Endothelial cell of umbilical vein (primary cell): ENCODE data around the gene KCNJ12.

Experiments
- CTCF ChIP-seq, 2 donors: IDR thresholded peaks; 1 replicate in 1 of 2; 2 replicates in 1 of 2; pipeline ENCODE4 v1.5.1; 2011; ENCODE audit warnings: low read length in 2 of 2, mild to moderate bottlenecking in 2 of 2, moderate library complexity in 2 of 2, control low read depth in 1 of 2, inconsistent platforms in 1 of 2, low read depth in 1 of 2; ENCODE audit not compliant: insufficient read depth in 1 of 2; ENCODE audit errors: extremely low read depth in 1 of 2
- JUN ChIP-seq: IDR thresholded peaks from 2 replicates; pipeline ENCODE4 v1.6.1; 2011; ENCODE audit warnings: borderline replicate concordance, low read depth; ENCODE audit not compliant: insufficient read length, insufficient read depth
- MAX ChIP-seq: IDR thresholded peaks from 2 replicates; pipeline ENCODE4 v1.6.1; 2011; ENCODE audit not compliant: insufficient read depth, insufficient read length
- POLR2A ChIP-seq: IDR thresholded peaks from 2 replicates; pipeline ENCODE4 v1.6.1; 2012; ENCODE audit warnings: low read depth, mild to moderate bottlenecking, control low read depth, low read length
- POLR2AphosphoS5 ChIP-seq: IDR thresholded peaks from 2 replicates; pipeline ENCODE4 v1.6.1; 2012; ENCODE audit warnings: low read depth, mild to moderate bottlenecking, control low read depth, low read length, moderate library complexity; ENCODE audit not compliant: insufficient read depth

DNA sequence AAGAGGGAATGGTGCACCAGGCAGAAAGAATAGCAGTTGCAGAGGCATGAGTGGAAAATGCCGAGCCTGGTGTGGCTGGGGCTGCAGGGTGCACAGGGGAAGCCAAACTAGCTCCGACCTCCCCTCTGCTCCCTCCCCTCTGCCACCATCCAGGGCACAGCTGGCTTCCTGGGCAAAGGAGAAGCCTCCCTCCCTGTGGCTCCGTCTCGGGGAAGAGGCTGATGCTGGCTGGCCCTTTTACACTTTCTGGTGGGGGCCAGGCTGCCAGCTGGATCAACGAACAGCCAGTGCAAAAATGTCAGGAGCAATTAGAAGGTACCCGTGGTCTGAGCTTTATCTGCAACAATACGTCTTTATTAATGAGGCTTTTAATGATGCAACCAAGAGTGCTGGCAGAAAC is 37.1 kb upstream of the KCNJ12 start:
- no peak for TF ChIP-seq POLR2A
- no peak for TF ChIP-seq CTCF (IDR thresholded peaks at IDR 0.05; ENCODE audit: extremely low read depth in 1 of 2, insufficient read depth in 1 of 2, low read depth in 1 of 2, low read length in 2 of 2)
- TF ChIP-seq POLR2AphosphoS5: no peak
- no peak for TF ChIP-seq MAX
- TF ChIP-seq JUN: no peak
